HUES6 (cell line): ENCODE results near the gene PLXNB1.

Source experiments
- H3K27ac ChIP-seq: 2 replicates; pipeline ENCODE4 v1.7.0; 2013; ENCODE audit warnings: low read depth, mild to moderate bottlenecking, low read length, inconsistent platforms
- H3K27me3 ChIP-seq: 2 replicates; pipeline ENCODE4 v1.6.1; 2013; ENCODE audit warnings: low read length; ENCODE audit not compliant: control insufficient read depth, insufficient read depth
- H3K36me3 ChIP-seq: 2 replicates; pipeline ENCODE4 v1.6.1; 2013; ENCODE audit warnings: low read length; ENCODE audit not compliant: control insufficient read depth, insufficient read depth
- H3K4me1 ChIP-seq: 2 replicates; pipeline ENCODE4 v1.6.1; 2013; ENCODE audit warnings: low read length; ENCODE audit not compliant: control insufficient read depth, insufficient read depth
- H3K4me3 ChIP-seq: 2 replicates; pipeline ENCODE4 v1.5.1; 2013; ENCODE audit warnings: low read depth, low read length
- H3K9ac ChIP-seq: one replicate; pipeline ENCODE4 v1.6.1; 2013; ENCODE audit warnings: mild to moderate bottlenecking, low read length
- H3K9me3 ChIP-seq: 2 replicates; pipeline ENCODE4 v1.6.1; 2013; ENCODE audit warnings: low read depth, low read length; ENCODE audit not compliant: control insufficient read depth, insufficient read depth

Gene PLXNB1

DNA sequence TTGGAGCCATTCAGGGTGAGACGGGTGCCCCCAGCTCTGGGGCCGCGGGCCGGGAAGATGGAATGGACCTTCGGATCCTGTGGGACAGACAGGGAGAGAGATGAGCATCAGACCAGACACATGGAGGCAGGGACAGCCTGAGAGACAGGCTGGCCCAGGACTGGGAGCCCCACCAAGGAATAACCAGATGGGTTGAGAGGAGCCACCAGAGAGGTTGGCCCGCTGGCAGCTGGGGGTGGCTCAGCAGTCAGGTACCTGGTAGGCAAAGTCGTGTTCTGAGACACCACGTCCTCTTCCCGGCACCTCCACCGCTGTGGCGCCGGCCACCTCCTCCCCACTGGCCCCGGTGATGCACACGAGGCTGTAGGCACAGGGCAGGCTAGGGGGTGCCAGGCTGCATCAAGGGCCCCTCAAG lies 13.8 kb downstream of the PLXNB1 start:
- no peaks in the 10 kb centered on the region for H3K9me3 ChIP-seq
- no peak overlapping the region for H3K27ac ChIP-seq
- H3K27me3 ChIP-seq = no peaks in the 10 kb centered on the region
- H3K36me3 ChIP-seq = peaks cover 100% of the 10 kb centered on the region
- no peak overlapping the region for H3K9ac ChIP-seq
- H3K4me1 ChIP-seq = no peaks in the 10 kb centered on the region
- H3K4me3 ChIP-seq = no peak overlapping the region

DNA sequence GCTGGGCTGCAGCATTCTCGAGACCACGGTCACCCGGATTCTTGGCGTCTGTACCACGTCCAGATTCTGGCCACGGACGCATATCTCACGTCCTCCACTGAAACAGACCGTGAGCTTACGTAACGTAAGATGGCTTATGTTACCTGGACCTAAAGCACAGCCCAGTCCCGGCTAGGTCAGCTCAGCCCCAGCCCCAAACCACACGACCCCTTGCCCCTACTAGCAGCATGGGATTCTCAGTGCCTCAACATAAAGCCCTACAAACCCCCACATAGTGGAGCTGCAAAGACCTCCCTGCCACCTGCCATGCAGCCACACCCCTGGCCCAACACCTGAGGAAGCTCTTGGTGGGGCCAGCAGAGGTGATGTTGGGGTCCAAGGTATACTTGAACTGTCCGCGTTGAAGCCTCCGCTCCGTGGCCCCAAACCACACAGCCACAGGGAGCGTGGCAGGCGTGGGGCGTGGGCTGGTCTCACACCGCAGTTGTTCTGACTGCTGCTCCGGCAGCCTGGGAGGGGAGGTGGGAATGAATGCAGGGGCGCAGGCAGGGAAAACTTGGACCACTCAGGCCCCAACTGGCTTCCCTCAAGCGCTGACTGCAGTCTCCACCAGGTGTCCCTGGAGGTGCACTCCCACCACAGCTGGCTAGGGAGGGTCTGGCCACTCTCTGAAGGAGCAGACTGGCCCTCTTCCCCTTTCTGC lies 14.5 kb downstream of the PLXNB1 start:
- Histone ChIP-seq H3K27ac (no peak overlapping the region), H3K9ac (no peak overlapping the region), H3K27me3 (no peaks in the 10 kb centered on the region), H3K9me3 (no peaks in the 10 kb centered on the region), H3K4me3 (no peak overlapping the region), H3K4me1 (no peaks in the 10 kb centered on the region), H3K36me3 (peaks cover 100% of the 10 kb centered on the region)

DNA sequence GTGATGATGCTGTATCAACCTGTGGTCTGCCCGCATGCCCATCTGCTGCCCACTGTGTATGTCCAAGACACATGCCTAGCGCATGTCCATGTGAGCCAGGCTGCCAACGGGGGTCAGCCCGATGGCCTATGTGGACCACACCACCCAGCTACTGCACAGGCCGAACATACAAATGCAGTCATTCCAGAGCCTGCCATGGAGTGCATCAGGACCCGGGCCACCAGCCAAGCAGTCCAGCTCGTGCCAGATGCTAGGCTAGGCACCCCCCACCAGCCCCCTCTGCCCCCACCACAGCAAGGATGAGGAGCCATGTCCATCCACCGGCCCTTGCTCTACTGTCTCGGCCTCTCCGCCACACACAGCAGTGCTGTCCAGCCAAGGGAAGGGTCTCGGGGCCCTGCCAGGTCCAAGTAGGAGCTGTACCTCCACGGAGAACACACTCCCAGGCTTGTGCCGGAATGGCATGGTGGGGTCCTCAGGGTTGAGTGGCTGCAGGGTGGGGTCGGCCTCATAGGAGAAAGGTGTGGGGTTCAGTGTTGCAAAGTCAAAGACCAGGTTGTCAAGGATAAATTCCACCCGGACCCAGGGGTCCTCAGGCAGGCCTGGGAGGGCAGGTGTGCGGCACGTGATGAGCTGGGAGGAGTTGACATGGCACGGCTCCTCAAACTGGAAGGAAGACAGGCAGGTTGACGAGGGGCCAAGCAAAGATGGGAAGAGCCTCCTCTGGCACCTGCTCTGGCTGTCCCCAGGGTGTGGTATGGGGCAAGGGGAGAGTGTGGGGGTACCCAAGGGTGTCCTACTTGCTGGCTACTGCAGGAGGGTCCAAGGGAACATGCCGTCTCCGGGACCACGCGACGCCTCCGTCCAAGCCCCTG lies 15.3 kb downstream of the PLXNB1 start:
- Histone ChIP-seq H3K9me3 (no peaks in the 10 kb centered on the region), H3K4me1 (no peaks in the 10 kb centered on the region), H3K36me3 (peaks cover 100% of the 10 kb centered on the region), H3K4me3 (no peak overlapping the region), H3K27ac (no peak overlapping the region), H3K27me3 (no peaks in the 10 kb centered on the region), H3K9ac (no peak overlapping the region)

DNA sequence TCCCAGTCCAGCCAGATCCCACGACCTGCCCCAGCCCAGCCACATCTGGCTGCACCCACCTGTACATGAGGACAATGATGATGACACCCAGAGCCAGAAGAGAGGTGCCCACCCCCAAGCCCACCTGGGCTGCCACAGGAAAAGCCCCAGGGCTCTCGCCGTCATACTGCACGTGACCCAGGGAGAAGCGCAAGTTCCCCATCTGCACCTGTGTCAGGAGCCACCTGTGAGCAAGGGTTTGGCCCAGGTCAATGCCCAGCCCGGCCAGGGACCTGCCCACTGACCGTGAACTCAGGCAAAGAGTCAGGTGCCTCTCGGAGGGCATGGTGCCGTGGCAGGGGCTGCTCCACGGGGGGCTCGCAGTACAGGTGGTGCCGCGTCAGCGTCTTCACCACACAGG lies 16.3 kb downstream of the PLXNB1 start:
- H3K27ac ChIP-seq = no peak overlapping the region
- peaks cover 100% of the 10 kb centered on the region for H3K36me3 ChIP-seq
- no peak overlapping the region for H3K4me3 ChIP-seq
- no peaks in the 10 kb centered on the region for H3K27me3 ChIP-seq
- H3K9ac ChIP-seq = no peak overlapping the region
- no peaks in the 10 kb centered on the region for H3K9me3 ChIP-seq
- H3K4me1 ChIP-seq = no peaks in the 10 kb centered on the region

GRCh38 chr3:48413086-48413485 lies 16.8 kb downstream of the PLXNB1 start:
- no peak overlapping the region for H3K4me3 ChIP-seq
- H3K27ac ChIP-seq = no peak overlapping the region
- peaks cover 100% of the 10 kb centered on the region for H3K36me3 ChIP-seq
- no peaks in the 10 kb centered on the region for H3K27me3 ChIP-seq
- no peaks in the 10 kb centered on the region for H3K9me3 ChIP-seq
- no peaks in the 10 kb centered on the region for H3K4me1 ChIP-seq
- no peak overlapping the region for H3K9ac ChIP-seq

DNA sequence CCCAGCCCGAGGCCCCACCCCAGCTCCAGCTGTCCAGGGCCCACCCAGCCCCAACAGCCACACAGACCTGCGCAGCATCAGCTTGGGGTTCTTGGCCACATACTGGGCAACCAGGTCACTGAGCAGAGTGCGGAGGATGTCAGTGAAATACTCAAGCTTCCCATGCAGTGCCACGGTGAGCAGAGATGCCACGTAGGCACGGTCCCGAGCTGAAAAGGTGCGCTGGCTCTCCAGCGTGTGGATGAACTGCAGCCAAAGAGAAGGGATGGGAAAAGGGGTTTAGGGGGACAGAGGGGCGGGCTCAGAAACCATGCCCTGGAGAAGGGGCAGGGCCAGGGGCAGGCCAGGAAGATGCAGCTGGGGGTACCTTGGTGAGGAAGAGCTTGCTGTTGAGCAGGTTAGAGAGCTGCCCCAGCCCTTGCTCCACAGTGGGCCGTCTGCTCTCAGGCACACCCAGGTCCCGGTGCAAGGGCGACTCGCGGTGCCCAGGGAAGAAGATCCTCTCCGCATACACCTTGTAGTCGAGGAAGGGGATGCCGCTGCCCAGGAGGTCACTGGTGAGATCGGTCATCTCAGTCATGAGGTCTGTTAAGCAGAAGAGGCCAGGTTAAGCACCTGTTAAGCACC lies 17.4 kb downstream of the PLXNB1 start:
- no peaks in the 10 kb centered on the region for H3K4me1 ChIP-seq
- H3K27me3 ChIP-seq = no peaks in the 10 kb centered on the region
- H3K4me3 ChIP-seq = no peak overlapping the region
- H3K9me3 ChIP-seq = no peaks in the 10 kb centered on the region
- H3K9ac ChIP-seq = no peak overlapping the region
- H3K27ac ChIP-seq = no peak overlapping the region
- peaks cover 99% of the 10 kb centered on the region for H3K36me3 ChIP-seq

DNA sequence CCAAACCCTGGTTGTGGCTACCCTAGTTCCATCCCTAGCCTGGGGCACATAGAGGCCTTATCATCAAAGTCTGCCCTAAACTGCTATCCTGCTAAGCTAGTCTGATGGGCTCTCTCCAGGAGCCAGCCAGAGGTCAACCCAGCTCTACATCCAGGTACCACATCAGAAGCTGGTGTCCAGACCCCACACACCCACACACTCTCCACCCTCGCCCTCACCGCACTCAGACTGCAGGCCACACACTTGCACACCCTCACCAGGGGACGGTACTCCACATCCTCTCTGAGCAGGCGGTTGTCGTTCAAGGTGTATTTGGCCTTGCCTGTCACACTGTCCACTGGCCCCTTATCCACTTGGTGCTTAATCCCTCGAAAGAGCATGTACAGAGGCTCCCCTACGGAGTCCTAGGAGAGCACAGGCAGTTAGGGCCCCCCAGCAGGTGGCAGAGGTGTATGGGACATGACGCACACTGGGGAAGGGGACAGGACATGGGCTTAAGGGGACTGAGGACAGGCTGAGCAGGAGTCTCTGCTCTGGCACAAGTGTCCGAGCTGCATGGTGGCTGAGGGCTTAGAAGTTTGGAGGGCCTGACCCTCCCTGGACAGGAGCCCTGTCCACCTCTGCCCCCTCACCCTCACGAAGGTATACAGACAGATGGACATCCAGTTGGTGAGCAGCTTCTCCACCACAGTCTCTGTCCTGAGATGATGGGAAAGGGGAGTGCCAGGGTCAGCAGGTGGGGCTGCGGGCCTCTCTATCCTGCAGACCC lies 18.1 kb downstream of the PLXNB1 start:
- Histone ChIP-seq H3K4me1 (no peaks in the 10 kb centered on the region), H3K9ac (no peak overlapping the region), H3K4me3 (no peak overlapping the region), H3K27me3 (no peaks in the 10 kb centered on the region), H3K36me3 (peaks cover 99% of the 10 kb centered on the region), H3K27ac (no peak overlapping the region), H3K9me3 (no peaks in the 10 kb centered on the region)

DNA sequence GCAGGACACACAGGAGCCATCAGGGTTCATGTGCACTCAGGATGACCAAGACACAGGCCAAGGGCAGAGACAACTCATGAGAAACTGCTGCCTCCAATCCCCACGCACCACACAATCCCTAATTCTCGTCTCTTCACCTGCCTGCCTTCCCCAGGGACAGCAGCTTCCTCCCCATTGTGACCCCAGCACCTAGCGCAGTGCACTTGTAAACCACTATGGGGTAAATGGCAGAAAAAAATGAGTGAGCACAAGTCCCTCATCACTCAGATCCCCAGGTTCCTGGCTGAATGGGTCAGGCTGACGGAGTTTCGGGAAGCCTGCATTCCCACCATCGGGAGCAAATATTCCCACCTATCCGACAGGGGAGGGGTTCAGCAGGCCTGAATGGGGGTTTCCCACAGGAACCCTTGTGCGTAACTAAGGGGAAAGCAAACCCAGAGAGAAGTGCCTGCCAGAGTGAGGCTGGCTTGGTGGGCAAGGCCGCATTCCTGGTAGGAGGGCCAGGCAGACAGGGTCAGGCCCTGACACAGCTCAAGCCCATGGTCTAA lies 18.8 kb downstream of the PLXNB1 start:
- Histone ChIP-seq H3K27me3 (no peaks in the 10 kb centered on the region), H3K9ac (no peak overlapping the region), H3K27ac (no peak overlapping the region), H3K4me3 (no peak overlapping the region), H3K9me3 (no peaks in the 10 kb centered on the region), H3K36me3 (peaks cover 99% of the 10 kb centered on the region), H3K4me1 (no peaks in the 10 kb centered on the region)

GRCh38 chr3:48410205-48411040 lies 19.5 kb downstream of the PLXNB1 start:
- Histone ChIP-seq H3K27ac (no peak overlapping the region), H3K9me3 (no peaks in the 10 kb centered on the region), H3K4me3 (no peak overlapping the region), H3K9ac (no peak overlapping the region), H3K27me3 (no peaks in the 10 kb centered on the region), H3K36me3 (peaks cover 99% of the 10 kb centered on the region), H3K4me1 (no peaks in the 10 kb centered on the region)
